Muscle of arm (tissue), 12 donors: Measurements from ENCODE around the gene UTF1. TPM values are rescaled to one million over a fixed set of nuclear protein-coding genes. Genes with fewer than 3 reads are reported as not detected.

Source experiments
- DNase-seq: peaks from one replicate; pipeline ENCODE4 v3.0.0-alpha.2; 2013
- polyA plus RNA-seq, 12 donors: library from polyadenylated mRNA; unstranded; fragments of 120-200 nt; gene quantifications; one replicate each; pipeline ENCODE4 v1.2.1, GENCODE V29; 2013; ENCODE audit not compliant: insufficient read length in 12 of 12

The UTF1 gene
- polyA plus RNA-seq, 12 donors, result not detected

- peak; percentile 37 for DNase-seq
Measured at GRCh38 chr10:133196221-133196915, 33.6 kb upstream of the UTF1 start.

GRCh38 chr10:133196936-133197758 lies 32.9 kb upstream of the UTF1 start:
- no peak for DNase-seq

- no peak for DNase-seq
Measured at GRCh38 chr10:133197786-133198185, 32.2 kb upstream of the UTF1 start.

- DNase-seq, result no peak
Measured at GRCh38 chr10:133198206-133198605, 31.8 kb upstream of the UTF1 start.

- no peak for DNase-seq
Measured at GRCh38 chr10:133198621-133199487, 31.2 kb upstream of the UTF1 start.

GRCh38 chr10:133199488-133199885 lies 30.5 kb upstream of the UTF1 start:
- no peak for DNase-seq

GRCh38 chr10:133199992-133200611 lies 29.9 kb upstream of the UTF1 start:
- DNase-seq, result no peak

GRCh38 chr10:133200621-133201031 lies 29.4 kb upstream of the UTF1 start:
- no peak for DNase-seq

GRCh38 chr10:133201151-133201947 lies 28.7 kb upstream of the UTF1 start:
- DNase-seq, result no peak

GRCh38 chr10:133201948-133202725 lies 27.9 kb upstream of the UTF1 start:
- no peak for DNase-seq

- DNase-seq, result no peak
Measured at GRCh38 chr10:133202778-133203651, 27.0 kb upstream of the UTF1 start.

- DNase-seq, result no peak
Measured at GRCh38 chr10:133203652-133204195, 26.3 kb upstream of the UTF1 start.

- DNase-seq, result no peak
Measured at GRCh38 chr10:133204226-133205015, 25.6 kb upstream of the UTF1 start.

- no peak for DNase-seq
Measured at GRCh38 chr10:133205146-133205545, 24.9 kb upstream of the UTF1 start.

GRCh38 chr10:133206356-133207040 lies 23.5 kb upstream of the UTF1 start:
- DNase-seq, result no peak

GRCh38 chr10:133207041-133207600 lies 22.9 kb upstream of the UTF1 start:
- DNase-seq, result no peak

GRCh38 chr10:133207627-133208026 lies 22.4 kb upstream of the UTF1 start:
- DNase-seq, result no peak
